UCSD-AML1 (cell line): ENCODE data around the gene GTF2A2.
"Not testable (repeated sequence)": the region's sequence is repeated elsewhere in the genome, so short reads cannot be mapped to it uniquely, and the experiment has no call there.

Experiments used
- DNase-seq: peaks from one replicate; lab custom pipeline; 2025; ENCODE audit not compliant: unreplicated experiment; lab: John Stamatoyannopoulos, UW

The GTF2A2 gene

GRCh38 chr15:59674361-59674877 is 17.1 kb upstream of the GTF2A2 start:
- DNase-seq: no peak

- no peak for DNase-seq
Measured at GRCh38 chr15:59668556-59668955, 11.2 kb upstream of the GTF2A2 start.

DNA sequence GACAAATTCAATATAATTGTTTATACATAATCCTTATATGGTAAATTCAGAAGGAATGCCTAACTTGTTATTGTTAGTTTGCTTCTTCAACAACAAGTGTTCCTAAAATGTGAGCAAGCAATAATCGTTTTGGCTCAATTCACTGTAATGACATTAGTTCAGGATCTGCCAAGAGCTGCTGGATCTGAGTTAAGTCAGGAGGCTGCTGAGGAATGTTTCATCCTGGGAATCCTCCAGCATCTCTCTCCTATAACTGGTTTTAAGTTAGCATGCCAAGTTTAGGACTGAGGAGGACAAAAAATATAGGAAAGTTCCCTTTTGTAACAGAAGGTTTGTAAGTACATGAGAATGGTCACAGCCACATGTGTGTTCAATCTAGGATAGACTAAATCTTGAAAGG is 4.9 kb upstream of the GTF2A2 start:
- no peak for DNase-seq

GRCh38 chr15:59659366-59659765 is 2.1 kb upstream of the GTF2A2 start:
- no peak for DNase-seq

DNA sequence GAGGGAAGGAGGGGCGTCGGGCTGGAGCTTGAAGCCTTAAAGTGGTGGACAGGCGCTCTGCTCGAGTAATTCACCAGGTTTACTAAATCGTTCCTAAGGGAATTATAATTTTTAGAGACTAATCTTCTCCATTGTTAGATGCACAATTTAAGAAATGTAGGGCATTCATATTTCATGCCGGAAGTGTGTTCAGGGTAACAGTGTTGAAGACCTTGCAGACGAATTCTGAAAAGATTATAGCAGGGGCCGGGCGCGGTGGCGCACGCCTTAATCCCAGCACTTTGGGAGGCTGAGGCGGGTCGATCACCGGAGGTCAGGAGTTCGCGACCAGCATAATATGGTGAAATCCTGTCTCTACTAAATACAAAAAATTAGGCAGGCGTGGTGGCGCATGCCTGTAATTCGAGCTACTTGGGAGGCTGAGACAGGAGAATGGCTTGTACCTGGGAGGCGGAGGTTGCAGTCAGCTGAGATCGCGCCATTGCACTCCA is 365 bp upstream of the GTF2A2 start:
- no peak for DNase-seq

DNA sequence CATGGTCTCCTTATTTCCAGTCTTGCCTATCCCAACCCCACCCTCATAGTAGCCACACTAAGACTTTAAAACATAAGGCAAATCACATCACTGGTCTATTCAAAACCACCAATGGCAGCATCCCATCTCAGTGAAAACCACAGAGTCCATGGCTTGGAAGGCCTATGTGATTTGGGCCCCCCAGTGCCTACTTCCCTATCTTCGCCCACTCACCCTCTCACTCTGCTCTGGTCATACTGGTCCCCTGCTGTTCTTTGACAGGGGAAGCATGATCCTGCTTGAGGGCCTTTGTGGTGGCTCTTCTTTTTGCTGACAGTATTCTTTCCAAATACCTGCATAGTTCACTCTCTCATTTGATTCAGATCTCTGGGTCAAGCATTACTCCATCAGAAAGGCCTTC is 3.3 kb downstream of the GTF2A2 start:
- no peak for DNase-seq

GRCh38 chr15:59649603-59650002 is 7.7 kb downstream of the GTF2A2 start:
- no peak for DNase-seq

DNA sequence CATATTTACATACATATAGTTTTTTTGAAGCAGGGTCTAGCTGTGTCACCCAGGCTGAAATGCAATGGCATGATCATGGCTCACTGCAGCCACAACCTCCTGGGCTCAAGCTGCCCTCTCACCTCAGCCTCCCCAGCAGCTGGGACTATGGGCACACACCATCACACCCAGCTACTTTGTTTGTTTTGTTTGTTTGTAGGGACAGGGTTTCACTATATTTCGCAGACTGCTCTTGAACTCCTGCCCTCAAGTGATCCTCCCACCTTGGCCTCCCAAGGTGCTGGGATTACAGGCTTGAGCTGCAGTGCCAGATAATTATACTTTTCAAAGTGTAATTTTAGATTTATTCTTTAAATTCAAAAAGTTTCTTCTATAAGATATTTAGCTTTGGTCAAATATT is 10.2 kb downstream of the GTF2A2 start:
- no peak for DNase-seq

DNA sequence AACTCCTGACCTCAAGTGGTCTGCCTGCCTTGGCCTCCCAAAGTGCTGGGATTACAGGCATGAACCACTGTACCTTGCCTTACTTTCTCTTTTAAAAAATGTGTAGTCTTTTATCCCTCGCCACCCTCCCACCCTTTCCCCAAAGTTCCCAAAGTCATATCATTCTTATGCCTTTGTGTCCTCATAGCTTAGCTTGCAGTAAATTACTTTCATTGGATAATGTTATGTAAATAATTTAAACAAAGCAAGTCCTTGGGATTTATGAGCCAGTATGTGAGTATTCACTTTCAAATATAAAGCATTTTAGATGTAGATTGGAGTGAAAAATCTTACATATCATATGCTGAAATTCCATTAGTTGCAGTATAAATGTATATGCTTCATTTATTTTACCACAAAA is 11.0 kb downstream of the GTF2A2 start:
- no peak for DNase-seq

DNA sequence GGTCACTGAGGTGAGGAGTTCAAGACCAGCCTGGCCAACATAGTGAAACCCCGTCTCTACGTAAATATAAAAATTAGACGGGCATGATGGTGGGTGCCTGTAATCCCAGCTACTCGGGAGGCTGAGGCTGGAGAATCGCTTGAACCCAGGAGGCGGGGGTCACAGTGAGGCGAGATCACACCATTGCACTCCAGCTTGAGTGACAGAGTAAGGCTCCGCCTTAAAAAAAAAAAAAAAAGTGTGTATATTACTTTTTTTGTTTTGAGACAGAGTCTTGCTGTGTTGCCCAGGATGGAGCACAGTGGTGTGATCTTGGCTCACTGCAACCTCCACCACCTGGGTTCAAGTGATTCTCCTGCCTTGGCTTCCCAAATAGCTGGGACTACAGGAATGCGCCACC is 11.5 kb downstream of the GTF2A2 start:
- not testable (repeated sequence) for DNase-seq

- DNase-seq: no peak
Measured at GRCh38 chr15:59644756-59645155, 12.6 kb downstream of the GTF2A2 start.

DNA sequence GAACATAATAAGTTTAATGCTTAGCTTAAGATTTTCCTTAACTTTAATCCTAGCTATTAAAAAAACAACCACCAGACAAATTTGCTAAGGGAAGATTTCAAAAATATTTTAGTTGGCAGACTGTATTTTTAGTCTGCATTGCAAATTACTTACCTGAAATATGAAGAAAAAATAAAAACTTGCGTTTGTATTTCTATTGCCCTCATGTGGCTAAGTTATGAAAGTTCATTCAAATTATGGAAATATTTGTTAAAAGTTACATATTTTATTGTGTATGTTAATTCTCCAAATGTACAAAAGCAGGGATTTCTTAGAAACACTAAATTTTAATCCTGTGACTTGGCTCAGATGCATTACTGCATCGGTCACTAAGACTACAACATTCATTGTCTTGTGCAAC is 15.0 kb downstream of the GTF2A2 start:
- no peak for DNase-seq

- DNase-seq: not testable (repeated sequence)
Measured at GRCh38 chr15:59637507-59637906, 19.8 kb downstream of the GTF2A2 start.

DNA sequence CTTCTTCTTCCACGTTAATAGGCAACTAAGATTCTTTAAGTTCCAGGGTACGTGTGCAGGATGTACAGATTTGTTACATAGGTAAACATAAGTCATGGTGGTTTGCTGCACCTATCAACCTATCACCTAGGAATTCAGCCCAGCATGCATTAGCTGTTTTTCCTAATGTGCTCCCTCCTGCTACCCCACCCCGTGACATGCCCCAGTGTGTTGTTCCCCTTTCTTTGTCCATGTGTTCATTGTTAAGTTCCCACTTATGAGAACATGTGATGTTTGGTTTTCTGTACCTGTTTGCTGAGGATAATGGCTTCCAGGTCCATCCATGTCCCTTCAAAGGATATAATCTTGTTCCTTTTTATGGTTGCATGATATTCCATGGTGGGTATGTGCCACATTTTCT is 21.1 kb downstream of the GTF2A2 start:
- no peak for DNase-seq

GRCh38 chr15:59632714-59633113 is 24.6 kb downstream of the GTF2A2 start:
- no peak for DNase-seq

DNA sequence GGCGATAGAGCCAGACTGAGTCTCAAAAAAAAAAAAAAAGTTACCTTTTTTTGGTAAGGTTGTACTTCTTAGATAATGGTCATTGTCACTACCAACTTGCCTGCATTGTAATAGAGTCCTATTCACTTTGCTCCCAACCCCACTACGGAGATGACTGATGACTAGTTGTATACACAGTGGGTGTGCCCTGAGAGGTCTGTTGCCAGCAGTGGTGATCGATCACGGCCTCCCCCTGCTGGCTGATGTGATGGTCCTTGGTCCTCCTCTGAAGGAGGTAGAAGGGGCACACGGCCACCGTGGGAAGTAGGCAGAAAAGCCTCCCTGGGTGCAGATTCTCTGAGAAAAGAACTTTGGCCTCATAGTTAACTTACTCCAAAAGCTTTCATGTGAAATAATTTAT is 35.0 kb downstream of the GTF2A2 start:
- DNase-seq: peak; percentile 53

DNA sequence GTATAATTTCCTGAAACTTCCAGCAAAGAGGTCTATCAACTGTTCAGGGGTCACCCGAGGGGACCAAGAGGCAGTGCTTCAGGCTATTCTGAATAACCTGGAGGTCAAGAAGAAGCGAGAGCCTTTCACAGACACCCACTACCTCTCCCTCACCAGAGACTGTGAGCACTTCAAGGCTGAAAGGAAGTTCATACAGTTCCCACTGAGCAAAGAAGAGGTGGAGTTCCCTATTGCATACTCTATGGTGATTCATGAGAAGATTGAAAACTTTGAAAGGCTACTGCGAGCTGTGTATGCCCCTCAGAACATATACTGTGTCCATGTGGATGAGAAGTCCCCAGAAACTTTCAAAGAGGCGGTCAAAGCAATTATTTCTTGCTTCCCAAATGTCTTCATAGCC is 38.9 kb downstream of the GTF2A2 start:
- no peak for DNase-seq

- DNase-seq: no peak
Measured at GRCh38 chr15:59616379-59616778, 40.9 kb downstream of the GTF2A2 start.

GRCh38 chr15:59615661-59616060 is 41.7 kb downstream of the GTF2A2 start:
- DNase-seq: no peak

- no peak for DNase-seq
Measured at GRCh38 chr15:59614153-59614552, 43.2 kb downstream of the GTF2A2 start.

- DNase-seq: no peak
Measured at GRCh38 chr15:59611276-59612260, 45.7 kb downstream of the GTF2A2 start, which contains the start of gene GCNT3. Gene GCNT3, plus strand, starts transcription at chr15:59611783. Its CDS starts 6,456 bp downstream, at chr15:59618239.
